Mesenteric fat pad (tissue), 1 donor: ENCODE data around the gene POTEG. TPM values are rescaled to one million over a fixed set of nuclear protein-coding genes. Genes with fewer than 3 reads are reported as not detected.
"Not testable (repeated sequence)": the region's sequence is repeated elsewhere in the genome, so short reads cannot be mapped to it uniquely, and the experiment has no call there.

Source experiments
- DNase-seq: peaks from one replicate; pipeline ENCODE4 v3.0.0-alpha.2; 2020; ENCODE audit warnings: low spot score
- total RNA-seq: library from RNA; stranded (reverse); fragmentation: NEBNext Ultra II Directional; extraction: Animal tissue kit (Norgen Biotek cat#: 25700); gene quantifications from one replicate; pipeline ENCODE4 v1.2.1, GENCODE V29; 2021
- donor health status: DM: yes; HTN: yes; CAD: no.

POTEG gene
- total RNA-seq, 1 donor from 2014 or later: not detected

DNA sequence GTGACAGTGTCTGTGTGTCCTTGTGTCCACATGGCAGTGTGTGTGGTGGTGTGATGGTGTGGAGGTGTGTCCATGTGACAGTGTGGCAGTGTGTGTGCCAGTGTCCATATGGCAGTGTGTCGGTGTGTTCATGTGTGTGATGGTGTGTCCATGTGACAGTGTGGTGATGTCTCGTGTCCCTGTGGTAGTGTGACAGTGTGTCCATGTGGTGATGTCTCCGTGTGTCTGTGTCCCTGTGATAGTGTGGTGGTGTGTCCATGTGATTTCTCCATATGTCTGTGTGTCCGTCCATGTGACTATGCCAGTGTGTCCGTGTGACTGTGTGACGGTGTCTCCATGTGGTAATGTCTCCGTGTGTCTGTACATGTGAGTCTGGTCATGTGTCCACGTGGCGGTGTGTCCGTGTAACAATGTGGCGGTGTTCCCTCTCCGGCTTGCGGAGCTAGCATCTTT is 59.7 kb downstream of the POTEG start:
- peak; percentile 69 for DNase-seq

DNA sequence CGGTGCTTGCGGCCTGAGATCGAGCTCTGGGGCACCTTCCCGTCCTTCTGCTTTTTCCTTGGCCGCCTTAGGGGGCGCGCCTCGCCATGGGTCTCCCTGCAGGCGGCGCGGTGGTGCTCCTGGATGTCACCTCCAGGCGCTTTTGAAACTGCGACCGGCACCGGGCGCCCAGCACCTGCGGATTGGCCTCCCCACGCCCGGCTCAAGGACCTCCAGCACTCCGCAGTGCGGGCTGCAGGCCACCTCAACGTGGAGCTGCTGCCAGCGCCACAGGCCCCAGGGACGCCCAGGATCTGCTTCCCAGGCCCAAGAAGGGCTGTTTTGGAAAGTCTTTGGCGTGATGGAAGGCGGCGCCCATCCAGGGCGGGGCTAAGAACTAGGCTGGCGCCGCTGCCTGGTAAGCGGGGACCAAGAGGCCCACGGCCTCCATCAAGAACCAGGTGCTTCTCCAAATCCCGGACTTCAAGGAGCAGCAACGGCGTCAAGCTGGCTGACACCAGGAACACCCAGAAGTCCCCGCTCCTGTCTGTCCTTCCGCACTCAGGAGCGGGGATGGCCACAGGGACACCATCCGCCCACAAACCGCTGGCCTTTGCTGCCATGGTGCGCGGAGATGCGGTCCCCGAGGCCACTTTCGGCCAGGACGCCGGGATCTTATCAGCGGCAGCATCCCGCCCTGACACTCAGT is 61.2 kb downstream of the POTEG start:
- peak; percentile 89 for DNase-seq

DNA sequence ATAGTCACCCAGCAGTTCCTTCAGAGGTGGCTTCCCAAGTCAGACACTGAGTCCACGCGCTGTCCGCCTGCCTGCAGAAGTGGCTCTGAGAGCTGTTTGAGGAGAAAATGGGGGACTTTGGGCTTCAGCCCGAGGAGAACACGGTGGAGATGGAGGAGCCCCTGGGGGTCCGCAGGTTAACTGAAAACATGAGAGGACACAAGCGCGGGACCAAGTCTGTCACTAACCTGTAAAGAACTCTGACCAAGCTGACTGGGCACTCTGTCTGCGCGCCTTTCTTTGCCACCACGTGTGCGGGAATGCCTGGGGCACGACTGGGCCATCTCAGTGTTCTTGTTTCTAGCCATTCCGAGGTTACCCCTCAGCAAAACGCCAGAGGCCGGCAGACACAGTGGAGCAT is 62.4 kb downstream of the POTEG start:
- not testable (repeated sequence) for DNase-seq

DNA sequence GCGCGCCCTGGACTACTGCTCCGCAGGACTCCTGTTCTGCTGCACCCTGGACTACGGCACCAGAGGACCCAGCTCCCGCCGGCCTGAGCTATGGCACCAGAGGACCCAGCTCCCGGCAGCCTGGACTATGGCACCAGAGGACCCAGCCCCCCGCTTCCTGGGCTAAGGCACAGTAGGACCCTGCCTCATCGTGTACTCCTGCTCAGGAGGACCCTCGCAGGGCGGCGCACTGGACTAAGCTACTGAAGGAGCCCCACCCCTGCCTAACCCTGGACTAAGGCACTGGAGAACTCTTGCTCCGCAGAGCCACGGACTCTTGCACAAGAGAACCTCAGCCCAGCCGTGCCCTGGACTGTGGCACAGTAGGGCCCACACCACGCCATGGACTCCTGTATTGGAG is 71.3 kb downstream of the POTEG start:
- DNase-seq: not testable (repeated sequence)

DNA sequence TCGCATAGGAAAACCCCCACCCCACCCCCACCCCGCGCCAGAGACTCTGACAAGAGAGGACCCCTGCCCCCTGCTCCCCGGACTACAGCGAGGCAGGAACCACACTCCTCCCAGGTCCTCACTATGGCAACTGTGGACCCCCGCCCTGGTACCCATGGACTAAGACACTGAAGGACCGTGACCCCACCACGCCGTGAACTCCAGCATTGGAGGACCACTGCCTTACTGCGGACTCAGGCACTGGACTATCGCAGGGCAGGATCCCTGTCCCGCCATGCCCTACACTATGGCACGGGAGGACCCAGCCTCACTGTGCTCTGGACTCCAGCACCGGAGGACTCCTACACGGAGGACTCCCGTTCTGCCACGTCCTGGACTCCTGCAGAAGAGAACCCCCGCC is 71.8 kb downstream of the POTEG start:
- peak; percentile 45 for DNase-seq

DNA sequence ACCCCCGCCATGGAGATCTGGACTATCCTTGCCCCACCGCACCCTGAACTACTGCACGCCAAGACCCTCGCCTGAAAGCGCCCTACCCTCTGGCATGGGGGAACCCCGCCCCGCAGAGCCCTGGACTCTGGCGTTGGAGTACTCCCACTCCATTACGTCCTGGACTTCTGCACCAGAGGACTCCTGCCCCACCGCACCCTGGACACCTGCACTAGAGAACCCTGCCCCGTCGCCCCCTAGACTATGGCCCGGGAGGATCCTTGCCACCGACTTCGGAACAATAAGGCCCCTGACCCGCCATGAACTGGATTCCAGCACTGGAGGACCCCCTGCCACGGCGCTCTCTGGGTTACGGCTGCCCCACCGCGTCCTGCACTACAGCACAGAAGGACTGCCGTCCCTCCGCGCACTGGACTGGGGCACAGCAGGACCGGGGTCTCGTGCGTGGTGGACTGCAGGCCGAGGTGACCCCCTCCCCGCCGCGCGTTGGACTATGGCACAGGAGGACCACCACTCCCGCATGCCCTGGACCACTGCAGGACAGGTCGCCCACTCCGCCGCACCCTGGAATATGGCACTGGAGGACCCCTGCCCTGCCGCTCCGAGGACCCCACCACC is 72.4 kb downstream of the POTEG start:
- DNase-seq: not testable (repeated sequence)

DNA sequence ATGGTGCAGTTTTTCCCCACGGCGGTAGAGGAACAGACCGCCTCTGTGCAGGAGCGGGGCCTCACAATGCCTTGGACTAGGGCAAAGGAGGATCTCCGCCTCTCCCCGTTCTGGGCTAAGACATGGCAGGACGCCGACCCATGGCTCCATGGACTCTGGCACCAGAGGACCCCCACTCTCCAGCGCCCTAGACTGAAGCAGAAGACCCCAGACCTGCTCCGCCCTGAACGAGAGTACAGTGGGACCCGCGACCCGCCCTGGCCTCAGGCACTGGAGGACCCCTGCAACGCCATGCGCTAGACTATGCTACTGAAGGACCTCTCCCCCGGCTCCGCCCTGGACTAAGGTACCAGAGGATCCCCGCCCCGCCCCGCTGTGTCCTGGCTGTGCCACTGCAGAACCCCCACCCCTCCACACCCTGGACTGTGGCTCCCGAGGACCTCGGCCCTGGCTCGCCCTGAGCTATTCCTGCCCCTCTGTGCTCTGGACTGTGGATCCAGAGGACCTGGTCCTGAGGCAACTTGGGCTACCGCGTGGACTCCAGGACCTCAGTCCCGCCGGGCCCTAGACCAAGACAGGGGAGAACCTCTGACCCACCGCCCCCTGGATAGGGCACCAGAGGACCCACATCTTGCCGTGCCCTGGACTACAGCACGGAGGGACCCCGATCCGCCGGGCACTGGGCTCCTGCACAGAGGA is 73.1 kb downstream of the POTEG start:
- not testable (repeated sequence) for DNase-seq
